GM19468 (cell line): Measurements from ENCODE around the gene NOL9.

Experiments used
- ATAC-seq: cut with Tn5 transposase; IDR thresholded peaks from one replicate; pipeline ENCODE4 v1.9.1; 2021; ENCODE audit warnings: mild to moderate bottlenecking, moderate library complexity, moderate number of reproducible peaks; ENCODE audit not compliant: unreplicated experiment; ENCODE audit errors: extremely low read depth

The NOL9 gene

GRCh38 chr1:6475381-6476133 lies 78.8 kb downstream of the NOL9 start:
- no peak for ATAC-seq

DNA sequence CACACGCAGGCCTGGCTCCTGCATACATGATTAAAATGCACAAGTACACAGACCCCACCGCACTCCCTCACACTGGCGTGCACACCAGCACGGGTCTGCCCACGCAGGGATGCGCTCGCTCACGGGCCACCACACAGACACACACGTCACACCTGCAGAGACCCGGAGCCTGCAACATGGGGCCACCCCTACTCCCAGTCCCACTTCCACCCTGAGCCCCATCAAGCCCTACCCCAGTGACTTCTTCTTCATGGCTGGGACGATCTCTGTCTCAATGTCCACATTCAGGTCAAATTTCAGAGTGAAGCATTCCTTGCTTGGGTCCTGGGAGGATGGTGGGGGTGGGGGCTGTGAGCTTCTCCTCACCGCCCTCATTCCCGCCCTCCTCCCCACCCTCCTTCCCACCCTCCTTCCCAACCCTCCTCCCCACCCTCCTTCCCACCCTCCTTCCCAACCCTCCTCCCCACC lies 79.5 kb downstream of the NOL9 start:
- no peak for ATAC-seq

GRCh38 chr1:6473974-6474814 lies 80.1 kb downstream of the NOL9 start:
- ATAC-seq: no peak

- no peak for ATAC-seq
These were observed 81.2 kb downstream of the NOL9 start for GRCh38 chr1:6473156-6473555.

DNA sequence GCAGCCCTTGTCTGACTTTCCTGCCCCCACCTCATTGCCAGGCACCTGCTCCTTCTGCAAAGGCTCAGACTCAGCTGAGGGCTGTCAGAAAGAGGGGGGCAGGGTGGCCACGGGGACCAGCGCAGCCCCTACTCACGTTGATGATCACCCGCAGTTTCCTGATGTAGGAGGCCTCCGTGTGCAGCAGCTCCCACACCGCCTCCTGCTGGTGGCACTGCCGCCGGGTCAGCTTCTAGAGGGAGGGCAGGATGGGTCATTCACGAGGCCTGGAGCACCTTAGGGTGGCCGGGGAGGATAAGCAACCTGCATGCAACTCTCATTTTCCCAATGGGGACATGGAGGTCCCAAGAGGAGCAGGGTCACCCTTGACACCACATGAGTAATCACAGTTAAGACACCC lies 81.9 kb downstream of the NOL9 start:
- ATAC-seq: no peak

GRCh38 chr1:6471970-6472368 lies 82.3 kb downstream of the NOL9 start:
- no peak for ATAC-seq
